ENCODE measurements around the gene C5orf15.
"Not testable (repeated sequence)": the region's sequence is repeated elsewhere in the genome, so short reads cannot be mapped to it uniquely, and the experiment has no call there.

C5orf15 gene

DNA sequence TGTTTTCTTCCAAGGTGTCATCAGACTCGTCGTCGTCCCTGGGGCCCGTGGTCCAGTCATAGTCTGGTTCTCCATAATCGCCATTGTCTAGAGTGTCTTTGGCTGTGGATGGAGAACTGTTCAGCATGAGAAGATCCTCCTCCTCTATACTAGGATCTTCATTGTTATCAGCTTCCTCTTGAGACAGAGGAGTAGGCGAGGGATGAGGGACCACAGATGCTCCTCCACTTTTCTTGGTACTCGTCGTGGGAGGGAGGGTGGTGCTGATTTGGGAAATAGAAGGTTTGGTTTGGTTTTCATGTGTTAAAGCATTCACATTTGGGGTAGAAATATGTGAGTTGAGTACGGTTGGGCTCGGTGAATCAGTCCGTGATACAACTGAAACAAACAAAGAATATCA is 8.8 kb downstream of the C5orf15 start:
- DNase-seq, result no peak

DNA sequence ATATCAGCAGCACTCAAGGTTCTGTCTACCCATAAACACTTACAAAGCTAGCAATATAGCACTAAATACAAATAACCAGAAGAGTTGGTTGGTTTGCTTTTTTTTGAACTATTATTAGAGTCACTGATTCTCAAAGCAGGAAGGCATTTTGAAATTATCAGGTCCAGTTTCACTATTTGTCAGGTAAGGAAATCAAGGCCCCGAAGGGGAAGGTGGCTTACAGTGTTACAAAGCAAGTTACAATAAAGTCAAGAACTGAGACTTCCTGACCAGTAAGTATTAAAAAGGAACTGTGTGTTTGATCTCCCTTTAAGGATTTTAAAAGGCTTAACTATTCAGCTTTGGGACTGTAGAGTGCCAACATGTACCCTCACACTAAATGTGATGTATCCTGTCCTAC is 10.8 kb downstream of the C5orf15 start:
- no peak for DNase-seq

DNA sequence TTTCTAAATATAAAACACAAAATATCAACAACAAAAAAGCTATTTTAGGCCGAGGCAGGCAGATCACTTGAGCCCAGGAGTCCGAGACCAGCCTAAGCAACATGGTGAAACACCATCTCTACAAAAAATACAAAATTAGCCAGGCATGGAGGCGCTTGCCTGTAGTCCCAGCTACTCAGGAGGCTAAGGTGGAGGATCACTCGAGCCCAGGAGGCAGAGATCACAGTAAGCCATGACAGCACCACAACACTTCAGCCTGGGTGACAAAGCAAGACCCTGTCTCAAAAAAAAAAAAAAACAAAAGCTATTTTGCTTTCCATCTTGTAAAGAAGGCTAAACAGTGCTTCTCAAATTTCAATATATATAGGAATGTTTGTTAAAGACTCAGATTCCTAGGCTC is 11.3 kb downstream of the C5orf15 start:
- DNase-seq, result no peak

DNA sequence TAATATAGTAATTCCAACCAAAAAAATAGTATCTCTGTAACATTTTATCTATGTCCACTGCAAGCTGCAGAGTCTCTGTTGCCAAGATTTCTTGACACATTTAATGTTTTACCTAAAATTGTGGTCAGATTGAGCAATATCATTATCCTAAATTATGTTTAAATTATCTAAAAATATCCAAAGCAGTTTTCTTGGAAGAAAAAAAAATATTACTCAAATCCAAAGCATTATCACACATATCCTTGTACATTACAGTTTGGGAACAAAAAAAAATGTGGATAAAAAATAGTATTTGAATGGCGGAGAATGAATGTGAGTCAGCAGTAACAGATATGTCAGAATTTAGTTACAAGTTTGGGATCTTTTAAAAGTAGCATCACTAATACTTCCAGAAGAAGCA is 12.2 kb downstream of the C5orf15 start:
- not testable (repeated sequence) for DNase-seq

DNA sequence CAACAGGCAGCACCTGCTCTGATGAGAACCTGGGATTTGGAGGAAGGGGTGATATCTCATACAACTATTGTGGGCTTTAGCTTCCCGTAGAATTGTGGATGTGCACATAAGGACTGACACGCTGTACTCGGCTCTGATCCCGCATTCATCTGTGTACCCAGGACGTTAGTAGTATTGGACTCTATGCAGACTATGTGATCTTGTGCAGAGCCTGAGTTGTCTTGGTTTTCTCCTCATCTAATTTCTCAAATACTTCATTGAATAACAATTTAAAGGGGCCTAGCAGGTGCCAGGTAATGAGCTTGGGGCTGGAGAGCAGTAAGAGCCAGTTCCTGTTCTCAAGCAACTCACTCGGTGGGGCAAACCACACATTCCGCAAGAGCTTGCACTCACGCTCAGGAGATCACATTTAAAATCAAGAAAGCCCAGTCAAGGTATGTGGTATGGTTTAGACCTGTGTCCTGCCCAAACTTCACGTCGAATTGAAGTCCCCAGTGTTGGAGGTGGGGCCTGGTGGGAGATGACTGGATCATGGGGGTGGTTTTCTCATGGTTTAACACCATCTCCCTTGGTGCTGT is 14.8 kb downstream of the C5orf15 start:
- DNase-seq, result no peak

DNA sequence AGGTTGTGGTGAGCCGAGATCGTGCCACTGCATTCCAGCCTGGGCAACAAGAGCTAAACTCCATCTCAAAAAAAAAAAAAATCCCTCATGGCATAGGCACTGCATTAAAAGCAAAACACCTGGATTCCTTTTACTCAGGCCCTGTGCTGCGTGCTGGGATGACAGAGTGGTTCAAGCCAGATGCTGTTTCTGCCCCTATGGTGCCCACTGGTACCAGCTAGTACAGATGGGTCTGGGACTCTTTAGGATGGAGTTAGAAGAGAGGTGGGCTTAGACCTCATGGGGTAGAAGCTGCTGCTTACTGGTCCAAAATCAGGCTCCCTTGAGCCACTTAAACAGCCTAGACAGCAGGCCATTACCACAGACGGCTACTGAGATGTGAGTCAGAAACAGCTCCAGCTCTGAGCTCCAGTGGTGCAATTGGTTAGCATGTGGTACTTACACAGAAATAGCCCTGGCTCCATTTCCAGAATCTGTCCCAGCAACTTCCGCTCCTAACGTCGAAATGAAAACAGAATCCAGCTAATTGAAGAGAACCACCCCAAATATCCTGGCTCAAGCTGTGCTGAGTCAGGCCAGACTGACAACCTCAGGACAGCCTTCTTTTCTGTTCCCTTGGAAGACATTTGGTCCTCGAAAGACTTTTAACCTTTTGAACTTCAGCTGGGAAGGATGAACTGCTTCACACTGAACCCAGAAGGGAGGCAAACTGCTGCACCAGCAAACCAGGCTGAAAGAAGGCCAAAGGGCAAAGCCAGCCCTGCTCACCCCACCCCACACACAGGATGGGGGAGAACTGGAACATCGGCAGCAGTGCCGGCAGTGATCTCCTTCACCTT is 15.5 kb downstream of the C5orf15 start:
- no peak for DNase-seq

DNA sequence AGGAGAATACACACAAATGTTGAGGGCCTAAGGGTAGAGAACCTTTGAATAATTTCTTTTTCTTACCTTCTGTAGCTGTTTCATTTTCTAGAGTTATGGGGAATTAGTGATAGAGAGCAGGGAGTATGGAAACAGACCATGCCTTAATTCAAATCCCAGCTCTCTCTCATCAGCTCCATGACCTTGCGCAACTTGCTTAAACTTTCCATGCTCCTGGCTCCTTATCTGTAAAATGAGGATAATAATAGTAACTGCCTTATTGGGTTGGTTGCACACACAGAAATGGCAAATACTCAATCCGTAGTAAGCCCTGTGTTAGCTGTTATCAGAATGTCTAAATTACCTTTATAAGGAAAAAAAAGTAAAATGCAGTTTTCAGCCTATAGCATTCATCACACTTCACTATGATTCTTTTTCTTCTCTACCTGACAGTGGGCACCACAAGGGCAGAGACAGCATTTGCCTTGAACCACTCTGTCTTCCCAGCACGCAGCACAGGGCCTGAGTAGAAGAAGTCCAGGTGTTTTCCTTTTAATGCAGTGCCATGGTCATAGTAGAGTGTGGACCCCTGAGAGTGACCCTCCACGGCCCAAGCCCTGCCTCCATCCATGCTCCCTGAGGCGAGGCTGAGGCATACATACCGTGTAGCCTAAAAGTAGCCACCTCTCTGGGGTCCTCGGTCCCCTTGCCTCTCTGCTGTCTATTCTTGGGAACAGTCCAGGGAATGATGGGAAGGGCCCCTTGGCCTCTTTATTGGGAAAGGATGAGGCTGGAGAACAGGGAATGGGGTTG is 17.4 kb downstream of the C5orf15 start:
- DNase-seq, result no peak

DNA sequence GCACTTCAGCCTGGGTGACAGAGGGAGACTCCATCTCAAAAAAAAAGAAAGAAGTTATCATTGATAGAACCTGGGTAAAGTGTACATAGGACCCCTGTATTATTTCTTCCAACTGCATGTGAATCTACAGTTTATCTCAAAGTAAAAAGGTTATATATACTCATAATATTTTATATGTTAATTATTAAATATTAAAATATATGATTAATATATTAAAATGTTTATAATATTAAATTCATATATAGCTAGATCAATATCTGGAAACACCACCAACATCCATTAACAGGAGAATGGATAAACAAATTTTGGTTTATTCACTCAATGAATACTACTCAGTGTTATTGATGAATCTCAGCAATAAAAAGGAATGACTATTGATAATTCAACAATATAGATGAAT is 19.7 kb downstream of the C5orf15 start:
- no peak for DNase-seq

DNA sequence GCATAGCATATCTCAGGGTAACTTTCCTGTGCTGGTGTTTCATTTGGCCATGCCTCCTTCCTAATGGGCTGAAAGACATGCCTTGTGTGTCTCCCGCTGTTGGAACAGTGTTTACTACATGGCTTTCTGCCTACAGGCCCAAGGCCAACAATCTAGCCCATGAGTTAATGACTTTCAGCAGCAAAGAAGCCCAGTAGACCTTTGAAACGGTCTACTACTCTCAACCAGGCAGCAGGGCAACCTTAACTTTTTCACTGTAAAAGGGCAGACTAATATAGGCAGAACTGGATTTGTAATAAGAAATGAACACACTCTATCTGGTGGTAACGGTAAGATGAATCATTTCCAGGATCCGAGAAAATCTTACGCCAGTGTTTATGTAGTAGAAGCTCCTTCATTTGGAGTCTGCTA is 21.0 kb downstream of the C5orf15 start:
- no peak for DNase-seq

DNA sequence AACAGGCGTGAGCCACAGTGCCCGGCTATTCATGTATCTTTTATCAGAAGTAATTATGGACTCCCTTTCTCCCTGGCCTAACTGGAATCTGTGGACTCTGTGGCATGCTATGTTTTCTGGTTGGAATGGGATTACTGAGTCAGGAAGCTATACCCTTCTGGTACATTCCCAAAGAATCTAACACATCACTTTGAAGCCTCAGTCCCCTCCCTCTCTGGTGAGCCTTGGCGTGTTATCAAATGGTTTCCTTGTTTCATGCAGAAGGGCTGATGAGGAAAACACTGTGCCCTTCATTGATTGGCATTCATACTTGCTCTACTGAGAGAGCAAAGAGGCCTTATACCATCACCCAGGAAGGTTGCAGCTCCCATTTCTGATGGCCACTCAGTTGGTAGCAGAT is 22.9 kb downstream of the C5orf15 start:
- no peak for DNase-seq

DNA sequence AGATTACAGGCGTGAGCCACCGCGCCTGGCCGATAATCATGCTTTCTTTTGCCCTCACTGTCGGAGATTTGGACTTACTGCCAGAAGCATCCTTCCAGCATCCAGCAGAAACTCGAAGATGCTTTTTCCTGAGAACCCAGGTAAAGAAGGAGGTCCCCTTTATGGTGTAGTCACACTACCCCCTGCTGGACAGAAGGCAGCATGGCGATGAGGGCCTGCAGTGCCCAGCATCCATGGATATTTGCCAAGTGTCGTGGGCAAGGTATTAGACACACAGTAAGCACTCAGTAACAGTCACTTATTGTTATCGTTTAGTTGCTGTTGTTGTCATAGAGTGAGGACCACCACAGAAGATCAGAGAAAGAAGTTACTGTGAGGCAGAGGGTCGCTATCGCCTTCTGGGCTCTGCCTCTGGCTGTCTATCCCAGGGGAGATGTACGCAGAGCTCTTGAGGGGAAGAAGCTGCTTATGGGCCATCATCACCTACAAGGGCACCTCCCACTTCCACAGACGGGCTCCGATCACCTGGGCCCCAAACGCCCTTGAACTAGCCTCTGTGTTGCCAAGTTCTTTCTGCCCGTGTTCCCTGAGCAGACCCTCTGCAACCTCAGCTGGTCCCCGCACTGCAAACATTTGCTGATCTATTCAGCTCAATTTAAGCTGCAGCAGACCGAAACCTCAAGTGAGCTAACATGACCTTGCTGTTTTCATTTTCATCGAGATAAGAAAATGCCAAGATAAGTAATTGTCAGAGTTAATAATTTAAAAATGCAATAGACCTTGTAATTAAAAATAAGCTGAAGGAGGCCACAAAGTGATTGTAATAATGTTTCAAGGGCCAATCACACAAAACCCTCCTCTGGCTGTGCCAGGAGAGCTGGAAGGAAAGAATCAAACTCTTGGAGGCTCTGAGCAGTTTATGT is 23.9 kb downstream of the C5orf15 start:
- peak; percentile 7 to 44 for DNase-seq

DNA sequence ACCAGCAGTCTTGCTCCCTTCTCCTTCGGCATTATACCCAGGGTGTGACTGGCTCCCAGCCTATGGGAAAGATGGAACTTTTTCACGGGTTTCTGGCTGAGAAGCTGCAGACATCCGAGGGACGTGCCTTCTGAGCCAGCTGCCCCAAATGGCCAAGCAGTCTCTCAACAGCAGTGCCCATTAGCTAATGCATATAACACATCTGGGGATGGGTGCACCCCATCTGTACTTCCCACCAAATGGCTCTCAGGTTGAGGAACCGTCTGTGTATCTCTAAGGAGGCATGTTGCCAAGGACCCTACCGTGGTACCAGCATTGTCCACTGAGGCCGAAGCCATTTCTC is 25.0 kb downstream of the C5orf15 start:
- no peak for DNase-seq

DNA sequence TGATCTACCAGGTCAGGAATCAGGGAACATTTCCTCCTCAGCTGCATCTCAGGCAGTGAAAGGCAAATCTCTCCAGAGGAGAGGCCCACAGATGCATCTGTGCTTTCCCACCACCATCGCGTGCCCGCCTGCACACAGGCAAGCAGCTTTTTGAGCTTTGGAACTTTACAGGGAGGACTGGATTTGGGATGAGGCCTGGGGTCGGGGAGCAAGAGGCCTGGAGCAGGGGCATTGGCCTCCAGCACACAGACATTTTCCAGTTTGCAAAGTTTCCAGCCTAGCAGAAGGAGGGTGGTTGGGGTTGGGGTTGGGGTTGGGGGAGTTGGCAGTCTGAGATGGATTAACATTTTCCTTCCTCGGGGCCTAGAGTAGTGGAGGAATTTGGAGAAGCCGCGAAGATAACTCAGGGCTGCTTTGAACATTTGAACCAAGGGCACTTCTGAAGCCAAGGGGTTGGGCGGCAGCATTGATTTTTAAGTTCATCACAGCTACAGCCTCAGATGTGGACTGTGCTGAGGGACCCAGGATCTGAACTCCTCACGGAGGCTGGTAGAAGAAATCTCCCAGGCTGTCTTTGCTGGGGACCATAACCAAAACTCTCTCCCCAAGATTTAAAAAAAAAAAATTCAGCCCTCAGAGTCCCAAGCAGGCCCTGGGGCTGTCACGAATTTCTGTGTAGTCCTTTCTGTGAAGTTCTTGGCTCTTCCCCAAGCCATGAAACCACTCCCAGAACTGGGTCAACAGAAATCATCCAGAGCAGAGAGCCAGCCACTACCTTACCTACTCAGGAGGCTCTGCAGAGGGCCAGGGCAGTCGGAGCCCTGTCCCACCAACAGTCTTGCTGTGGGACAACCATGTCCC is 25.6 kb downstream of the C5orf15 start:
- DNase-seq, result no peak

DNA sequence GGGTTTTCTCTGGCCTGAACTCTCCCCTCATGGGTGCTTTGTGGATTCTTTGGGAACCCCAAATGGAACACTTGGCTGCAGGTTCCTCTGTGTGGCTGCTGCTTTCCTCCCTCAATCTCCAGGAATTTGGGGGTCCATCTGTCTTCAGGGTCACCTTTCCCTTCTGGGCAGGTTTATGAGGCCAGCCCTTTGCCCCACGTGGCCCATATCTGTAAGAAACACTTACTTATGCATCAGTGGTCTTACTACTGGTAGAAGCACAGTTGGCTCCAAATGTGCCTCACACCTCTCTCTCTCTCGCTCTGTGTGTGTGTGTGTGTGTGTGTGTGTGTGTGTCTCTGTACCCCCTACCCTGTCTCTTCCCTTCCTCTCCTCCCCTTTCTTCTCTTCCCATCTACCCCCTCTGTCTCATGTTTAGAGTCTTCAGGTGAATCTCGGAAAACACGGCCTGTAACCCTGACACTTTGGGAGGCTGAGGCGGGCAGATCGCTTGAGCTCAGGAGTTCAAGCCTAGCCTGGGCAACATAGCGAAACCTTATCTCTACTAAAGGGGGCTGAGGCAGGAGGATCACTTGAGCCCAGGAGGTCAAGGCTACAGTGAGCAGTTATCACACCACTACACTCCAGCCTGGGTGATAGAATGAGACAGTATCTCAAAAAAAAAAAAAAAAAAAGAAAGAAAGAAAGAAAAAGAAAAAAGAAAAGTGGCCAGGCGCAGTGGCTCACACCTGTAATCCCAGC is 26.8 kb downstream of the C5orf15 start:
- no peak for DNase-seq

DNA sequence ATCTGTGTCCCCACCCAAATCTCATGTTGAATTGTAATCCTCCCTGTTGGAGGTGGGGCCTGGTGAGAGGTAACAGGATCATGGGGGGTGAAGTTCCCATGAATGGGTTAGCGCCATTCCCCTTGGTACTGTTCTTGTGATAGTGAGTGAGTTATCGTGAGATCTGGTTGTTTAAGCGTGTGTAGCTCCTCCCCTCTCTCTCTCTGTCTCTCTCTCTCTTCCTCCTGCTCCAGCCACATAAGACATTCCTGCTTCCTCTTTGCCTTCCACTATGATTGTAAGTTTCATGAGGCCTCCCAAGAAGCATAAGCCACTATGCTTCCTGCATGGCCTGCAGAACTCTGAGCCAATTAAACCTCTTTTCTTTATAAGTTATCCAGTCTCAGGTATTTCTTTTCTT is 28.8 kb downstream of the C5orf15 start:
- no peak for DNase-seq

DNA sequence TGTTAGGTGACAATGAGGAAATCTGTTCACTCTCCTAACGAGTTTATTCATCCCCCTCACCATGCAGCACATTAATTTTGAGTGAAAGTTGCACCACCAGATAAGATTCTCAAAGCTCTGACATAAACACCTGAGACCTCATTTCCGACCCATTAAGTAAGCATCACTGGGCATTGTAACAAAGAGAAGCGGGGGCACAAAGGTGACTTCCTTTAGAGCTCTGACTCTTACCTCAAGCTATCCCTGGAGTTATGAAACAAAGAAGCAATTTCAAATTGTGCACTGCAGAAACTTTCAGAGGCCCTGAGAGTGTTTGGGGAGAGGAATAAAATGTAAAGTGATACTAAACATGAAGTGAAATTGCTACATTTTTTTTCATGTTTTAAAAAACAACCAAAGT is 29.5 kb downstream of the C5orf15 start:
- no peak for DNase-seq

DNA sequence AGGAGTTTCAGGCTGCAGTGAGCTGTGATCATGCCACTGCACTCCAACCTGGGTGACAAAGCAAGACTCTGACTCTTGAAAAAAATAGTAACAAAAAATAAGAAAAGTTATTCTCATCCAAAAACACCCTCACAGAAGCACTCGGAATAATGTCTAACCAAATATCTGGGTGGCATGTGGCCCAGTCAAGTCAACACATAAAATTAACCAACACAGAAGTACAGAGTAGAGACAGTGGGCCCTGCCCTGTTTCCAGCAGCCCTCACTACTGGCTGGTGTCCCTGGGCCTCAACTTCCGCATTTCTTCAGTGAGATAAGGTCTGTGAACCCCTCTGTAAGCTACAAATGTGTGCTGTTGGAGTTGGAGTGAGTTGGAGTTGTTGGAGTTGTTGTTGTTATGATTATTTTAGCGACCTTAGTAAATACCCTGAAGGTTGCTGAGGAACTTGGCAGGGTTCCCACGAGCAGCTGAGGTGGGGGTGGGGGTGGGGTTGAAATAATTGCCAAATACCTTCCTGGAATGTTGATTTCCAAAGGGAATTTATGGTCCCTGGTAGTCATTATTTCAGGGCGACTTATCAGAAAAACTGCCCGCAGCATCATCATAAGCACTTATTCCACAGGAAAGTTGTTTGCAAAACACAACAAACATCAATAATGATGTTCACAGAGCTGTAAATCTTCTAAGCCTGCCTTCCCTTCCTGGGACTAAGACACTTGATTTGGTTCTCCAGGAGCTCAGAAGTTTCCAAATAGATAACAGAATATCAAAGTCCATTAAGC is 30.2 kb downstream of the C5orf15 start:
- DNase-seq, result no peak

DNA sequence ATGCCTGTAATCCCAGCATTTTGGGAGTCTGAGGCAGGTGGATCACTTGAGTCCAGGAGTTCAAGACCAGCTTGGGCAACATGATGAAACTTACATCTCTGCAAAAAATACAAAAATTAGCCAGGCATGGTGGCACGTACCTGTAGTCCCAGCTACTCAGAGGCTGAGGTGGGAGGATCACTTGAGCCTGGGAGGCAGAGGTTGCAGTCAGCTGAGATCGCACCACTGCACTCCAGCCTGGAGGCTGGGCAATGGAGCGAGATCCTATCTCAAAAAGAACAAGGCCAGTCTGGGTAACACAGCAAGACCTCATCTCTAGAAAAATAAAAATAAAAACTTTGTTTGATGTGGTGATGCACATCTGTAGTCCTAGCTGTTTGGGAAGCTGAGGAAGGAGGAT is 30.8 kb downstream of the C5orf15 start:
- DNase-seq, result not testable (repeated sequence)

DNA sequence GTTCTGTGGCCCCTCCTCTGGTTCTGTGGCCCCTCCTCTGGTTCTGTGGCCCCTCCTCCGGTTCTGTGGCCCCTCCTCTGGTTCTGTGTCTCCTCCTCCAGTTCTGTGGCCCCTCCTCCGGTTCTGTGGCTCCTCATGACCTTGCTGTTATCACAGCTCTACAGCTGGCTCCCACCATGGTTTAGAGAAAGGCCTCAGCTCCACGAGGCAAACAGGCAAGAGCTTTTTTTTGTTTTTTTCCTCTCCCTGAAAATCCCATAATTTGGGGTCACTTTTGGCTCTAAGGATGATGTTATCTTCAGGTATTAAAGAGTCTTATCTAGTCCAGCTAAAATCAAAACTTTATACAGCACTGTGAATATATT is 31.8 kb downstream of the C5orf15 start:
- no peak for DNase-seq

DNA sequence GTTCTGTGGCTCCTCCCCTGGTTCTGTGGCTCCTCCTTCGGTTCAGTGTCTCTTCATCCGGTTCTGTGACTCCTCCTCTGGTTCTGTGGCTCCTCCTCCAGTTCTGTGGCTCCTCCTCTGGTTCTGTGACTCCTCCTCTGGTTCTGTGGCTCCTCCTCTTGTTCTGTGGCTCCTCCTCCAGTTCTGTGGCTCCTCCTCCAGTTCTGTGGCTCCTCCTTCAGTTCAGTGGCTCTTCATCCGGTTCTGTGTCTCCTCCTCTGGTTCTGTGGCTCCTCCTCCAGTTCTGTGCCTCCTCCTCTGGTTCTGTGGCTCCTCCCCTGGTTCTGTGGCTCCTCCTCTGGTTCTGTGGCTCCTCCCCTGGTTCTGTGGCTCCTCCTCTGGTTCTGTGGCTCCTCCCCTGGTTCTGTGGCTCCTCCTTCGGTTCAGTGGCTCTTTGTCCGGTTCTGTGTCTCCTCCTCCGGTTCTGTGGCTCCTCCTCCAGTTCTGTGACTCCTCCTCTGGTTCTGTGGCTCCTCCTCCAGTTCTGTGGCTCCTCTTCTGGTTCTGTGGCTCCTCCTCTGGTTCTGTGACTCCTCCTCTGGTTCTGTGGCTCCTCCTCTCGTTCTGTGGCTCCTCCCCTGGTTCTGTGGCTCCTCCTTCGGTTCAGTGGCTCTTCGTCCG is 32.3 kb downstream of the C5orf15 start:
- DNase-seq, result not testable (repeated sequence)
